22Rv1 (cell line): ENCODE data around the gene CMTM7.

ENCODE experiments used
- CTCF ChIP-seq: fragments of 450-650 bp; IDR thresholded peaks from 2 replicates; pipeline ENCODE4 v1.5.1; 2017; ENCODE audit warnings: mild to moderate bottlenecking
- ZFX ChIP-seq: fragments of 450-650 bp; IDR thresholded peaks from 2 replicates; pipeline ENCODE4 v1.6.1; 2017; ENCODE audit warnings: antibody characterized with exemption, borderline replicate concordance

GRCh38 chr3:32460031-32460749, 68.5 kb downstream of the CMTM7 start:
- TF ChIP-seq CTCF = no peak
- no peak for TF ChIP-seq ZFX
